Measurements from ENCODE around the gene PLCZ1.
"Not testable (repeated sequence)": the region's sequence is repeated elsewhere in the genome, so short reads cannot be mapped to it uniquely, and the experiment has no call there.

PLCZ1 gene, protein sequence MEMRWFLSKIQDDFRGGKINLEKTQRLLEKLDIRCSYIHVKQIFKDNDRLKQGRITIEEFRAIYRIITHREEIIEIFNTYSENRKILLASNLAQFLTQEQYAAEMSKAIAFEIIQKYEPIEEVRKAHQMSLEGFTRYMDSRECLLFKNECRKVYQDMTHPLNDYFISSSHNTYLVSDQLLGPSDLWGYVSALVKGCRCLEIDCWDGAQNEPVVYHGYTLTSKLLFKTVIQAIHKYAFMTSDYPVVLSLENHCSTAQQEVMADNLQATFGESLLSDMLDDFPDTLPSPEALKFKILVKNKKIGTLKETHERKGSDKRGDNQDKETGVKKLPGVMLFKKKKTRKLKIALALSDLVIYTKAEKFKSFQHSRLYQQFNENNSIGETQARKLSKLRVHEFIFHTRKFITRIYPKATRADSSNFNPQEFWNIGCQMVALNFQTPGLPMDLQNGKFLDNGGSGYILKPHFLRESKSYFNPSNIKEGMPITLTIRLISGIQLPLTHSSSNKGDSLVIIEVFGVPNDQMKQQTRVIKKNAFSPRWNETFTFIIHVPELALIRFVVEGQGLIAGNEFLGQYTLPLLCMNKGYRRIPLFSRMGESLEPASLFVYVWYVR

GRCh38 chr12:18737819-18738218 lies at the start of gene PLCZ1, which contains the start of gene CAPZA3:
PLCZ1 (minus strand) TSS chr12:18738012; CDS start chr12:18737371, 641 bp downstream.
CAPZA3 (plus strand) TSS chr12:18738119; CDS start chr12:18738269, 150 bp downstream.
- DNase-seq, result no peak

DNA sequence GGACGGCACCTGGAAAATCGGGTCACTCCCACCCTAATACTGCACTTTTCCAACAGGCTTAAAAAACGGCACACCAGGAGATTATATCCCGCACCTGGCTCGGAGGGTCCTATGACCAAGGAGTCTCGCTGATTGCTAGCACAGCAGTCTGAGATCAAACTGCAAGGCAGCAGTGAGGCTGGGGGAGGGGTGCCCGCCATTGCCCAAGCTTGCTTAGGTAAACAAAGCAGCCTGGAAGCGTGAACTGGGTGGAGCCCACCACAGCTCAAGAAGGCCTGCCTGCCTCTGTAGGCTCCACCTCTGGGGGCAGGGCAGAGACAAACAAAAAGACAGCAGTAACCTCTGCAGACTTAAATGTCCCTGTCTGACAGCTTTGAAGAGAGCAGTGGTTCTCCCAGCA lies 47.7 kb upstream of the PLCZ1 start:
- not testable (repeated sequence) for DNase-seq

DNA sequence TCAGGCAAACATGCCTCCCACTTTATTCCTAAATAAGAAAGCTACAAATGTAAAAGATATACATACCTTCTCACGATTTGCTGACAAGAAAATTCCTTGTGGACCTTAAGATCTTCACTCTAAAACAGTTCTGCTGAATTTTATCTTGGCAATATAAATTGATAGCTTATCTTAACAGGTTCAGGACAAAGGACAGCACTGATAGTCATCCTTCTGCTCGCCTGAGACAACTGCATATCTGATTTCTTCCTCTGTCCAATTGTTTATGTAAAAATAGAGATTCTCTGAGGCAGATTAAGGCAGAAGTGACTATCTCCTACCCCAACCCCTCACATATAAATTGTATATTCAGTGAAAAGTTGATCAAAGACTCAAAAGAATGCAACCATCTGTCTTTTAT lies 45.0 kb upstream of the PLCZ1 start:
- no peak for DNase-seq

DNA sequence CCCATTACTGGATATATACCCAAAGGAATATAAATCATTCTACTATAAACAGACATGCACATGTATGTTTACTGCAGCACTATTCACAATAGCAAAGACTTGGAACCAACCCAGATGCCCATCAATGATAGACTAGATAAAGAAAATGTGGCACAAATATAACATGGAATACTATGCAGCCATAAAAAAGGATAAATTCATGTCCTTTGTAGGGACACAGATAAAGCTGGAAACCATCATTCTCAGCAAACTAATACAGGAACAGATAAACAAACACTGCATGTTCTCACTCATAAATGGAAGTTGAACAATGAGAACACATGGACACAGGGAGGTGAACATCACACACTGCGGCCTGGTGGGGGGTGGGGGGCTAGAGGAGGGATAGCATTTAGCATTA lies 28.7 kb upstream of the PLCZ1 start:
- not testable (repeated sequence) for DNase-seq

- DNase-seq, result no peak
Observed at GRCh38 chr12:18755341-18755740, 17.5 kb upstream of the PLCZ1 start.

- no peak for DNase-seq
Observed at GRCh38 chr12:18754124-18754707, 16.4 kb upstream of the PLCZ1 start.

- no peak for DNase-seq
Observed at GRCh38 chr12:18753481-18754123, 15.8 kb upstream of the PLCZ1 start.

GRCh38 chr12:18752947-18753346 lies 15.1 kb upstream of the PLCZ1 start:
- DNase-seq, result no peak

DNA sequence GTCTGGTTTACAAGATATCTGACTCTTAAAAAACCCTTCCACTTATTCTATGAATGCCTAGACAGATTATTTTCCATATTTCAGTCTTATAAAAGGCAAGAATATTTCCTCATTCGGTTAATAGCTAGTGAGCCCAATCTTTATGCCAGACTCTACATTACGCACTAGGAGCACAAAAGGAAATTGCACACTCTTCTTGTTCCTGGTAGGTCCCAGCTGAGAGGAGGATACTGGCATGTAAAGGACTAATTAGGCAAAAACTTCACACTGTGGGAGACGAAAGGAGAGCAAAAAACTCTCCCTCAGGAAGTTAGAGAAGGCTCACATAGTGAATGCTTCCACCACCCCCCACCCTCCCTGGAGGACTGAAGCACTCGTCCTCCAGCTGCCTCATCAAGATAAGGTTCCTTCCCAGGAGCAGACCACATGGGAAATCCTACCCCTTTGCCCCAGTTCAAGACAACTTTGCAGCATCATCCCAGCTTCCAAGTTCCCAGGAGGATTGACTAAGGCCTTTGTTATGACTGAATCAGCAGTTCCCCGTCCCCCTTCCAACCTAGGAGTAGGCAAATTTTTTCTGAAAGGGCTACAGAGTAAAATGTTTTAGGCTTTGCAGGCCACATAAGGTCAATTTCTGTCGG lies 14.6 kb upstream of the PLCZ1 start:
- DNase-seq, result no peak

GRCh38 chr12:18751866-18752265 lies 14.1 kb upstream of the PLCZ1 start:
- no peak for DNase-seq

- no peak for DNase-seq
Observed at GRCh38 chr12:18750085-18750484, 12.3 kb upstream of the PLCZ1 start.

- no peak for DNase-seq
Observed at GRCh38 chr12:18749386-18749957, 11.7 kb upstream of the PLCZ1 start.

DNA sequence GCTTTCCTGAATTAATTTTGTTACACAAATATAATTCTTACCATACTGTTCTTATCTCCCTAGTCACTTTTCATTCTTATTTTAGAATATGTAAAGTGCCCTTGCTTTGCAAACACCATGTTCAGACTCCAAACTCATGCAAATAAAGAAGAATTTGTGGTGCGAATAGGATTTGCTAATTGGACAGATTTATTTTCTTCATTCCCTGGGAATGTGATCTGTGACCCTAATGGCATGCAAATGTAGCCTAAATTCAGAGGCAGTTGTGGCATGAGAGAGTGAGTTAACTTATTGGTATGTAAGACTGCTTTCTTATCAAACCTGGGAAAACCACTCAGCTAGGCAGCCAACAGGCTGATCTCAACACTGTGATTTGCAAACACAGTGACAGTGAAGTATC lies 10.1 kb upstream of the PLCZ1 start:
- DNase-seq, result no peak

GRCh38 chr12:18731156-18731555 lies 6.7 kb downstream of the PLCZ1 start:
- DNase-seq, result no peak

GRCh38 chr12:18723752-18724151 lies 14.1 kb downstream of the PLCZ1 start:
- DNase-seq, result no peak

DNA sequence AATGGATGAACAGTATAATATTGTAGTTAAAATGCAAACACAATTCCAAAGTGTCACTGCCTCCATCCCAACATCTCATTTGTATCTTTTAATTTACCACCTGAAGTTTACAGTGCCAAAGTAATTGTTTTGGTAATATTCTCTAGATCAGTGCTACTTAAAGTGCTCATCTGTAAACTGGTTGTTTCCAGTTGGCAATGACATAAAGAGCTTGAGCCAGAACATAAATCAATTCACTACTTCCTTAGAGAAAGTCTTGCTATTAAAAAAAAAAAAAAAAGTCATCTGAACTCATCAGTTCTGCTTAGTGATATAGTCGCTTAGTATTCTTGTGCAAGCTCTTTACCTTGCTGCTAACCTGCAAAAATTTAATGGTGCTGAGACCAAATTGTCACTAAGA lies 16.4 kb downstream of the PLCZ1 start:
- no peak for DNase-seq

DNA sequence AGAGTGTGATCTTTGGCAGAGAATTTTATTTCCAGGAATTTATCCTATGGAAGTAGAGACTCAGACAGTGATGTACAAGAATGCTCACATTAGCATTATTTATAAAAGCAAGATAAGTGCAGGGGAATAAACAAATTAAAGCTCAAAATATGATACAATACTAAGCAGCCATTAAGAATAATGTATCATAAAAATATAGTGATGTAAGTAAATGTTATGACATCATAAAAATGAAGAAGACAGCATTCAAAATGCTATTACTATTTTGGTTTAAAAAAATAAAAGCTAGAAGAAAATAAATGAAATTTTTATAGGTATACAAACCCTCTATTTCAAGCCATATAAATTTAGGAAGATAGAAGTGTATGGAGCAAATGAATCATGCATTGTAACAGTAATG lies 17.1 kb downstream of the PLCZ1 start:
- no peak for DNase-seq

DNA sequence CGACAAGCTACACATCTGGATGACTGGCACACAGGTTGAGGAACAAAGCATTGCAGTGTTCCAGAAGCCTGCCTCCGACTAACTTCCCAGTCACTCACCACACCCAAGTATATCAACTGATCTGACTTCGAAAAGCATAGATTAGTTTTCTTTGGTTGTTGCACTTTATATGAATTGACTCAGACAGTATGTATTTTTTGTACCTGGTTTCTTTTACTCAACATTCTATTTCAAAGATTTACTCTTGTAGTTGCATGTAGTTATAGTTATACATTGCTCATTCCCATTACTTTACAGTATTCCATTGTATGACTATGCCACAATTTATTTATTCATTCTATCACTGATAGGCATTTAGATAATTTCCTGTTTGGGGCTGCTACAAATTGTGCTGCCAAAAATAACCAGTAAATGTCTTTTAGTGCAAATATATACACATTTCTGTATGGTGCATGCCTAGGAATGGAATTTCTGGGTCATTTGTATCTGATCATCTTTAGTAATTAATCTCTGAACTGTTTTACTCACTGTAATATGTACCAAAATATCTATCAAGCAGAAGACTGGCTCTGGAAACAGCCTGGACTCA lies 17.8 kb downstream of the PLCZ1 start:
- no peak for DNase-seq

DNA sequence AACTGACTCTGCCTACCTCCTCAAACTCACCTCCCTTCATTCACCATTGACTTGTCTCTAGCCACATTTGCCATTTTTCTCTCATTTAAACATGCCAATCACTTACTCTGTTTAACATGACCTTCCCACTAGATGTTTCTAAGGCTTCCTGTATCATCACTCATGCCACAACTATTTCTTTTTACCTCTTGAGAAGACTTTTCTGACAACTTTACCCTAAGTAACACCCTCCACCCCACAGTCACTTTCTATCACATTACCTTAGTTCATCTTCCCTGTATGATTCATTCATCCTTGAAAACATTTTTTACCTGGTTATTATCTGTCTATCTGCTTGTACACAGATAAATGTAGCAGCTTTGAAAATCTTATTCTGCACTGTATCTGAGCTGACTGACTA lies 19.4 kb downstream of the PLCZ1 start:
- DNase-seq, result no peak

- DNase-seq, result no peak
Observed at GRCh38 chr12:18716236-18716635, 21.6 kb downstream of the PLCZ1 start.

DNA sequence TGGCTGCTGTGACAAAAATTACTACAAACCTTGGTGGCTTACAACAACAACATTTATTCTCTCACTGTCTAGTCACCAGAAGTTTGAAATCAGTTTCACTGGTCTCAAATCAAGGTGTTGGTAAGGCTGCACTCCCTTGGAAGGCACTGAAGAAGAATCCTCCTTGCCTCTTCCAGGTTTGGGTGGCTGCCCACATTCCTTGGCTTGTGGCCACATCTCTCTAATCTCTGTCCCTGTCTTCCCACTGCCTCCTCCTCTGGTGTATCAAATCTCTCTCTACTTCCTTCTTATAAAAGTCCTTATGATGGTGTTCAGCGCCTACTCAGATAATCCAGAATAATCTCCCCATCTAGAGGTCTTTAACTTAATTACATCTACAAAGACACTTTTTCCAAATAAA lies 31.0 kb downstream of the PLCZ1 start:
- no peak for DNase-seq

GRCh38 chr12:18703911-18704310 lies 33.9 kb downstream of the PLCZ1 start:
- no peak for DNase-seq

All from activated naive CD4-positive, alpha-beta T cell (primary cell).